HepG2 (cell line): ENCODE results near the gene MIA3. TPM values are rescaled to one million over a fixed set of nuclear protein-coding genes. Genes with fewer than 3 reads are reported as not detected.
A peak's percentile ranks its signal among the peaks of the same experiment; 100 is the strongest.

ENCODE experiments used
- ARNT ChIP-seq: fragments of 450-650 bp; IDR thresholded peaks from 2 replicates; pipeline ENCODE4 v1.6.1; 2017
- ARNTL ChIP-seq: sonication (generic); formaldehyde crosslinking; IDR thresholded peaks from 2 replicates; pipeline ENCODE4 v1.4.0; 2020; ENCODE audit warnings: mild to moderate bottlenecking, missing genetic modification reagents
- ESRRA ChIP-seq: sonication (generic); formaldehyde crosslinking; IDR thresholded peaks from 2 replicates; pipeline ENCODE4 v1.5.1; 2020; ENCODE audit warnings: mild to moderate bottlenecking, low read depth, missing genetic modification reagents
- GTF3A ChIP-seq: sonication (generic); formaldehyde crosslinking; conservative IDR thresholded peaks from 2 replicates; pipeline ENCODE4 v1.4.0; 2020; ENCODE audit warnings: mild to moderate bottlenecking, missing genetic modification reagents
- HDAC1 ChIP-seq: sonication (generic); formaldehyde crosslinking; IDR thresholded peaks from 2 replicates; pipeline ENCODE4 v1.5.1; 2020; ENCODE audit warnings: mild to moderate bottlenecking, missing genetic modification reagents
- HMG20A ChIP-seq: IDR thresholded peaks from 2 replicates; pipeline ENCODE4 v1.6.1; 2016; ENCODE audit warnings: borderline replicate concordance
- HNF4G ChIP-seq, 2 experiments: sonication (generic) in 1 of 2; formaldehyde crosslinking in 1 of 2; IDR thresholded peaks; 2 replicates each; pipeline versions ENCODE4 v1.4.0 to v1.6.1; 2011 to 2020; ENCODE audit warnings: borderline replicate concordance in 2 of 2, low read depth in 2 of 2, mild to moderate bottlenecking in 2 of 2, low read length in 1 of 2, missing genetic modification reagents in 1 of 2, moderate library complexity in 1 of 2
- KDM3A ChIP-seq: IDR thresholded peaks from 2 replicates; pipeline ENCODE4 v1.6.1; 2018; ENCODE audit warnings: low read depth, missing compliant biosample characterization
- MYNN ChIP-seq: sonication (generic); formaldehyde crosslinking; IDR thresholded peaks from 2 replicates; pipeline ENCODE4 v1.4.0; 2020; ENCODE audit warnings: mild to moderate bottlenecking, low read depth, missing genetic modification reagents
- NFKB2 ChIP-seq: sonication (generic); formaldehyde crosslinking; IDR thresholded peaks from 2 replicates; pipeline ENCODE4 v1.4.0; 2020; ENCODE audit warnings: missing genetic modification reagents, borderline replicate concordance
- POLR2AphosphoS5 ChIP-seq: IDR thresholded peaks from 2 replicates; pipeline ENCODE4 v1.6.1; 2012; ENCODE audit warnings: low read depth, low read length
- RCOR2 ChIP-seq: IDR thresholded peaks from 2 replicates; pipeline ENCODE4 v1.6.1; 2016; ENCODE audit warnings: missing biosample characterization, missing genetic modification reagents
- SIN3B ChIP-seq: fragments of 150-350 bp; IDR thresholded peaks from 2 replicates; pipeline ENCODE4 v1.6.1; 2014; ENCODE audit warnings: low read length
- SP1 ChIP-seq, 2 experiments: fragments of 450-650 bp in 1 of 2; sonication (generic) in 1 of 2; formaldehyde crosslinking in 1 of 2; IDR thresholded peaks; 2 replicates each; pipeline versions ENCODE4 v1.4.0 to v1.6.1; 2016 to 2020; ENCODE audit warnings: missing genetic modification reagents in 1 of 2
- ZBTB1 ChIP-seq: sonication (generic); formaldehyde crosslinking; IDR thresholded peaks from 2 replicates; pipeline ENCODE4 v1.4.0; 2020; ENCODE audit warnings: missing genetic modification reagents, borderline replicate concordance
- ZNF124 ChIP-seq: sonication (generic); formaldehyde crosslinking; IDR thresholded peaks from 2 replicates; pipeline ENCODE4 v1.4.0; 2020; ENCODE audit warnings: missing genetic modification reagents
- ZNF605 ChIP-seq: sonication (generic); formaldehyde crosslinking; IDR thresholded peaks from 2 replicates; pipeline ENCODE4 v1.8.0; 2022; ENCODE audit warnings: mild to moderate bottlenecking, missing genetic modification reagents
- ZNF674 ChIP-seq: sonication (generic); formaldehyde crosslinking; IDR thresholded peaks from 2 replicates; pipeline ENCODE4 v1.5.0; 2020; ENCODE audit warnings: low read depth, mild to moderate bottlenecking, missing genetic modification reagents
- ZNF790 ChIP-seq: sonication (generic); formaldehyde crosslinking; IDR thresholded peaks from 2 replicates; pipeline ENCODE4 v1.8.0; 2022; ENCODE audit warnings: missing genetic modification reagents, mild to moderate bottlenecking, borderline replicate concordance
- polyA plus RNA-seq, 8 experiments: library from polyadenylated mRNA; depleted of rRNA in 3 of 8; stranded (reverse) in 7 of 8; unstranded in 1 of 8; fragments of >200 nt; fragmentation: Illumina TruSeq in 4 of 8; extraction: Trizol in 4 of 8; gene quantifications; 2 replicates each; pipeline versions ENCODE4 v1.2.1 to v1.2.3, GENCODE V29; 2011 to 2016; ENCODE audit warnings: low read depth in 4 of 8, missing spikeins in 1 of 8, mixed read lengths in 1 of 8; ENCODE audit not compliant: insufficient read depth in 1 of 8
- total RNA-seq, 5 experiments: library from RNA; depleted of rRNA; stranded (reverse); fragments of >200 nt; fragmentation: Illumina TruSeq; extraction: Trizol; gene quantifications; 2 replicates each; pipeline ENCODE4 v1.2.3, GENCODE V29; 2016; ENCODE audit warnings: low read depth in 1 of 5
- TF ChIP-seq, protein P1 (sequence below), 2 experiments: sonication (generic) in 1 of 2; formaldehyde crosslinking in 1 of 2; IDR thresholded peaks; 2 replicates each; pipeline versions ENCODE4 v1.4.0 to v1.6.1; 2018 to 2020; ENCODE audit warnings: missing genetic modification reagents in 2 of 2, borderline replicate concordance in 1 of 2, low read depth in 1 of 2, mild to moderate bottlenecking in 1 of 2, missing biosample characterization in 1 of 2
- TF ChIP-seq, protein P2 (sequence below): sonication (generic); formaldehyde crosslinking; IDR thresholded peaks from 2 replicates; pipeline ENCODE4 v1.4.0; 2020; ENCODE audit warnings: missing genetic modification reagents
- TF ChIP-seq, protein P3 (sequence below): sonication (generic); formaldehyde crosslinking; IDR thresholded peaks from 2 replicates; pipeline ENCODE4 v1.4.0; 2020; ENCODE audit warnings: missing genetic modification reagents

MIA3 gene
- total and polyA plus RNA-seq, 2 of the 13 experiments (the other 11 are each of a cell fraction or from before 2014, with no cell fraction given), result 45.6 to 48.7 TPM

GRCh38 chr1:222618001-222618879 is at the start of gene MIA3 (continued):
- TF ChIP-seq, protein P1, sequence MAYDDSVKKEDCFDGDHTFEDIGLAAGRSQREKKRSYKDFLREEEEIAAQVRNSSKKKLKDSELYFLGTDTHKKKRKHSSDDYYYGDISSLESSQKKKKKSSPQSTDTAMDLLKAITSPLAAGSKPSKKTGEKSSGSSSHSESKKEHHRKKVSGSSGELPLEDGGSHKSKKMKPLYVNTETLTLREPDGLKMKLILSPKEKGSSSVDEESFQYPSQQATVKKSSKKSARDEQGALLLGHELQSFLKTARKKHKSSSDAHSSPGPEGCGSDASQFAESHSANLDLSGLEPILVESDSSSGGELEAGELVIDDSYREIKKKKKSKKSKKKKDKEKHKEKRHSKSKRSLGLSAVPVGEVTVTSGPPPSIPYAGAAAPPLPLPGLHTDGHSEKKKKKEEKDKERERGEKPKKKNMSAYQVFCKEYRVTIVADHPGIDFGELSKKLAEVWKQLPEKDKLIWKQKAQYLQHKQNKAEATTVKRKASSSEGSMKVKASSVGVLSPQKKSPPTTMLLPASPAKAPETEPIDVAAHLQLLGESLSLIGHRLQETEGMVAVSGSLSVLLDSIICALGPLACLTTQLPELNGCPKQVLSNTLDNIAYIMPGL (CRISPR knock-in tag; IDR thresholded peaks at IDR 0.05; ENCODE audit: borderline replicate concordance in 1 of 2, low read depth in 1 of 2), result peak in 1 of 2 experiments; percentile 67; a peak in 2 of 4 replicates
- TF ChIP-seq NFKB2 (CRISPR knock-in tag) (peak; percentile 5; the same call in 1 of the 2 replicates), ZNF605 (CRISPR knock-in tag) (no peak), ESRRA (CRISPR knock-in tag) (no peak), HDAC1 (0 out of 2 replicates have a peak, but pooled peaks have one; percentile 26), ZNF124 (no peak), HMG20A (CRISPR knock-in tag) (no peak), ZNF790 (CRISPR knock-in tag) (no peak), ARNT (no peak), ZBTB1 (no peak), GTF3A (CRISPR knock-in tag) (no peak), SIN3B (no peak), POLR2AphosphoS5 (peak; percentile 53), ARNTL (CRISPR knock-in tag) (no peak), HNF4G (IDR thresholded peaks at IDR 0.05; ENCODE audit: borderline replicate concordance, low read depth, low read length) (no peak), HNF4G (CRISPR knock-in tag; IDR thresholded peaks at IDR 0.05; ENCODE audit: borderline replicate concordance, low read depth) (no peak), ZNF674 (CRISPR knock-in tag) (peak; percentile 23; the same call in 1 of the 2 replicates), SP1 (IDR thresholded peaks at IDR 0.05) (no peak), SP1 (CRISPR knock-in tag; IDR thresholded peaks at IDR 0.05) (peak; percentile 55; the same call in 1 of the 2 replicates), RCOR2 (no peak), KDM3A (CRISPR knock-in tag) (no peak), MYNN (CRISPR knock-in tag) (no peak)
- TF ChIP-seq, protein P2, sequence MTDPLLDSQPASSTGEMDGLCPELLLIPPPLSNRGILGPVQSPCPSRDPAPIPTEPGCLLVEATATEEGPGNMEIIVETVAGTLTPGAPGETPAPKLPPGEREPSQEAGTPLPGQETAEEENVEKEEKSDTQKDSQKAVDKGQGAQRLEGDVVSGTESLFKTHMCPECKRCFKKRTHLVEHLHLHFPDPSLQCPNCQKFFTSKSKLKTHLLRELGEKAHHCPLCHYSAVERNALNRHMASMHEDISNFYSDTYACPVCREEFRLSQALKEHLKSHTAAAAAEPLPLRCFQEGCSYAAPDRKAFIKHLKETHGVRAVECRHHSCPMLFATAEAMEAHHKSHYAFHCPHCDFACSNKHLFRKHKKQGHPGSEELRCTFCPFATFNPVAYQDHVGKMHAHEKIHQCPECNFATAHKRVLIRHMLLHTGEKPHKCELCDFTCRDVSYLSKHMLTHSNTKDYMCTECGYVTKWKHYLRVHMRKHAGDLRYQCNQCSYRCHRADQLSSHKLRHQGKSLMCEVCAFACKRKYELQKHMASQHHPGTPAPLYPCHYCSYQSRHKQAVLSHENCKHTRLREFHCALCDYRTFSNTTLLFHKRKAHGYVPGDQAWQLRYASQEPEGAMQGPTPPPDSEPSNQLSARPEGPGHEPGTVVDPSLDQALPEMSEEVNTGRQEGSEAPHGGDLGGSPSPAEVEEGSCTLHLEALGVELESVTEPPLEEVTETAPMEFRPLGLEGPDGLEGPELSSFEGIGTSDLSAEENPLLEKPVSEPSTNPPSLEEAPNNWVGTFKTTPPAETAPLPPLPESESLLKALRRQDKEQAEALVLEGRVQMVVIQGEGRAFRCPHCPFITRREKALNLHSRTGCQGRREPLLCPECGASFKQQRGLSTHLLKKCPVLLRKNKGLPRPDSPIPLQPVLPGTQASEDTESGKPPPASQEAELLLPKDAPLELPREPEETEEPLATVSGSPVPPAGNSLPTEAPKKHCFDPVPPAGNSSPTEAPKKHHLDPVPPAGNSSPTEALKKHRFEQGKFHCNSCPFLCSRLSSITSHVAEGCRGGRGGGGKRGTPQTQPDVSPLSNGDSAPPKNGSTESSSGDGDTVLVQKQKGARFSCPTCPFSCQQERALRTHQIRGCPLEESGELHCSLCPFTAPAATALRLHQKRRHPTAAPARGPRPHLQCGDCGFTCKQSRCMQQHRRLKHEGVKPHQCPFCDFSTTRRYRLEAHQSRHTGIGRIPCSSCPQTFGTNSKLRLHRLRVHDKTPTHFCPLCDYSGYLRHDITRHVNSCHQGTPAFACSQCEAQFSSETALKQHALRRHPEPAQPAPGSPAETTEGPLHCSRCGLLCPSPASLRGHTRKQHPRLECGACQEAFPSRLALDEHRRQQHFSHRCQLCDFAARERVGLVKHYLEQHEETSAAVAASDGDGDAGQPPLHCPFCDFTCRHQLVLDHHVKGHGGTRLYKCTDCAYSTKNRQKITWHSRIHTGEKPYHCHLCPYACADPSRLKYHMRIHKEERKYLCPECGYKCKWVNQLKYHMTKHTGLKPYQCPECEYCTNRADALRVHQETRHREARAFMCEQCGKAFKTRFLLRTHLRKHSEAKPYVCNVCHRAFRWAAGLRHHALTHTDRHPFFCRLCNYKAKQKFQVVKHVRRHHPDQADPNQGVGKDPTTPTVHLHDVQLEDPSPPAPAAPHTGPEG (CRISPR knock-in tag), result no peak
- TF ChIP-seq, protein P3, sequence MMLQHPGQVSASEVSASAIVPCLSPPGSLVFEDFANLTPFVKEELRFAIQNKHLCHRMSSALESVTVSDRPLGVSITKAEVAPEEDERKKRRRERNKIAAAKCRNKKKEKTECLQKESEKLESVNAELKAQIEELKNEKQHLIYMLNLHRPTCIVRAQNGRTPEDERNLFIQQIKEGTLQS (CRISPR knock-in tag), result no peak
